ENCODE data around the gene ANXA1. TPM values are rescaled to one million over a fixed set of nuclear protein-coding genes. Genes with fewer than 3 reads are reported as not detected.

Gene ANXA1
- total RNA-seq, 2 experiments from 2014 or later, result 171 to 187 TPM

GRCh38 chr9:73215249-73215648 is 63.6 kb downstream of the ANXA1 start:
- no peaks in the 10 kb centered on the region for H3K27me3 Mint-ChIP-seq
- ATAC-seq (ENCODE audit: low read depth), result no peak
- POLR2A ChIA-PET, result no interaction called here
- DNase-seq, result no peak
- H3K9me3 Mint-ChIP-seq, result peaks cover 3% of the 10 kb centered on the region
- H3K36me3 Mint-ChIP-seq, result no peaks in the 10 kb centered on the region
- H3K4me1 Mint-ChIP-seq, result no peaks in the 10 kb centered on the region
- H3K27ac Mint-ChIP-seq, result no peak overlapping the region
- H3K4me3 Mint-ChIP-seq, result no peak overlapping the region

DNA sequence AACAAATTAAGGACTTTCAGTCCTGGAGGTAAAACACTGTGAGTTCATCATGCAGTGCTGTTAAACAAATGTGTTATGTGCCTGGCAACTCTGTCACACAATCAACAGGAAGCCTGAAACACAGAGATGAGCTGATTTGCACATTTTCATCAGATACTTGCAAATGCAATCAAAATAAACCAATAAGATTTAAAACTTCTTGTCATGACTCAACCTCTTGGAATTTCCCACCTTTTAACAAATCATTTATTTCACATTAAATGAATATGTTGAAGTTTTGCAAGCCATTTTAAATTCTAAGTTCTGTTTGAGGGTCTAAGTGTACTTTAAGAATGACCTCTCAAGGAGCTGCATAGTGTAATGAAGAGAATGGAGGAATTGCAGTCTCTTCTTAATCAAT is 64.4 kb downstream of the ANXA1 start:
- no peak overlapping the region for H3K27ac Mint-ChIP-seq
- H3K4me1 Mint-ChIP-seq, result no peaks in the 10 kb centered on the region
- DNase-seq (no peak), ATAC-seq (ENCODE audit: low read depth) (no peak)
- POLR2A ChIA-PET, result no interaction called here
- peaks cover 3% of the 10 kb centered on the region for H3K9me3 Mint-ChIP-seq
- no peaks in the 10 kb centered on the region for H3K36me3 Mint-ChIP-seq
- no peak overlapping the region for H3K4me3 Mint-ChIP-seq
- H3K27me3 Mint-ChIP-seq, result no peaks in the 10 kb centered on the region

Other genes starting within 250 kb of the ANXA1 start
- 1 to 10 TPM in 1 of 2 experiments, under 1 TPM in 1; 0.69 to 1.3 TPM for gene ALDH1A1, start 198.8 kb upstream of the ANXA1 start, total RNA-seq